ENCODE results near the gene STK35. TPM values are rescaled to one million over a fixed set of nuclear protein-coding genes. Genes with fewer than 3 reads are reported as not detected.

Gene STK35
- total and polyA plus RNA-seq, 7 donors = 4.8 to 16.8 (median 13.6) TPM

GRCh38 chr20:2059411-2059810 lies 42.2 kb upstream of the STK35 start:
- no peaks in the 10 kb centered on the region for H3K27me3 ChIP-seq
- no peaks in the 10 kb centered on the region for H3K36me3 ChIP-seq
- intact Hi-C loops (cut with DNase I) = no loop called here
- no peak overlapping the region for H3K27ac ChIP-seq
- H3K4me3 ChIP-seq = no peak overlapping the region
- no peaks in the 10 kb centered on the region for H3K4me1 ChIP-seq
- 83 to 89% methylated on average over 2 of the region's 2 CpGs for WGBS, 2 donors
- no peak for DNase-seq
- H3K9me3 ChIP-seq = peaks cover 0 to 6% (median 0%) of the 10 kb centered on the region in 4 donors
- no peak for TF ChIP-seq EP300 (IDR thresholded peaks at IDR 0.05)
- TF ChIP-seq POLR2A (IDR thresholded peaks at IDR 0.05) = no peak
- no peak for TF ChIP-seq CTCF (IDR thresholded peaks at IDR 0.05)
- no peak for TF ChIP-seq POLR2AphosphoS5 (IDR thresholded peaks at IDR 0.05)

DNA sequence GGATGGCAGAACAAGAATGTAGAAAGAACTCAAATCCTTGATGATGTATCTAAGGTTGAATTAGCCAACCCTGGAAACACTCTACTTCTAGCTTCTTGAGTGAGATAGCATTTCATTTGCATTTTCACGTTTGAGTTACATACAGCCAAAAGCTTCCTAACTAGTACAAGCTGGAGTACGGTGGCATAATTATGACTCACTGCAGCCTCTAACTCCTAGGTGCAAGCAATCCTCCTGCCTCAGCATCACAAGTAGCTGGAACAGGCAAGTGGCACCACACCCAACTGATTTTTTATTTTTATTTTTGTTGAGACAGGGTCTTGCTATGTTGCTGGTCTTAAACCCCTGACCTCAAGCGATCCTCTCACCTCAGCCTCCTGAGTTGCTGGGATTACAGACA lies 36.5 kb upstream of the STK35 start:
- H3K27ac ChIP-seq = no peak overlapping the region
- no peaks in the 10 kb centered on the region for H3K36me3 ChIP-seq
- no peaks in the 10 kb centered on the region for H3K4me1 ChIP-seq
- no peak for TF ChIP-seq POLR2A (IDR thresholded peaks at IDR 0.05)
- TF ChIP-seq CTCF (IDR thresholded peaks at IDR 0.05) = no peak
- no peak for TF ChIP-seq EP300 (IDR thresholded peaks at IDR 0.05)
- TF ChIP-seq POLR2AphosphoS5 (IDR thresholded peaks at IDR 0.05) = no peak
- no peak overlapping the region for H3K4me3 ChIP-seq
- no peak for DNase-seq
- H3K9me3 ChIP-seq = no peaks in the 10 kb centered on the region
- 56 to 62% methylated on average over 3 of the region's 3 CpGs for WGBS, 2 donors
- intact Hi-C loops (cut with DNase I) = no loop called here
- peaks cover 0 to 11% (median 0%) of the 10 kb centered on the region in 3 donors for H3K27me3 ChIP-seq

DNA sequence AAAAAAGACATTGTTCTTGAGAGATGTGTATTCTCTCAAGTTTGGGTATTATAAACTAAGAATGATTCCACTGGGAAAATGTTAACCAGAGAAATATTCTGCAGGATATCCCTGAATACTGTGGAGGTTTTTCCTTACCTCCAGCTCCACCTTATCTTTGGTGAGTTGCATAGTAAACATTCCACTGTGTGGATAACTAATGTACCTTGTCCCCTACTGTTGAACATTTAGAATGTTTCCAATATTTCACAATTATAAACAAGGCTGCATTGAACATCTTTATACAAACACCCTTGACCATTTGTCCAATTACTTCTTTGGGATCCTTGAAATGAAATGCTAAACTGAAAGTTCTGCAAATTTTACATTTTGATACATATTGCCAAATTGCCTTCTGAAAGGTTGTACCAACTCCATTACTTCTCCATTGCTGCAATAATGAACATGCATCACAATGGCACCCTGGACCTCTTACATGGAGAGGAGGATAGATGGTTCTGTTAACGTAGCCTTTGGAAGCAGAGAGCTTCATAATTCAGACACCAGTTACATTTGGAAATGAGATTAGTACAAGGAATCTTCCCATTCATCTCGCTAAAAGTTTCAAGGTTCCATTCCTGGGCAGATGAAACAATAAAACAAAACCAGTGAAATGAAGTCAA lies 35.0 kb upstream of the STK35 start:
- no peaks in the 10 kb centered on the region for H3K4me1 ChIP-seq
- intact Hi-C loops (cut with DNase I) = no loop called here
- TF ChIP-seq POLR2A (IDR thresholded peaks at IDR 0.05) (no peak), POLR2AphosphoS5 (IDR thresholded peaks at IDR 0.05) (no peak), CTCF (IDR thresholded peaks at IDR 0.05) (no peak), EP300 (IDR thresholded peaks at IDR 0.05) (no peak)
- peaks cover 0 to 11% (median 0%) of the 10 kb centered on the region in 3 donors for H3K27me3 ChIP-seq
- H3K4me3 ChIP-seq = no peak overlapping the region
- no peak for DNase-seq
- no peaks in the 10 kb centered on the region for H3K9me3 ChIP-seq
- no peaks in the 10 kb centered on the region for H3K36me3 ChIP-seq
- no peak overlapping the region for H3K27ac ChIP-seq
- WGBS, 2 donors = 75 to 81% methylated on average over 2 of the region's 2 CpGs

- Histone ChIP-seq H3K4me3 (no peak overlapping the region), H3K36me3 (no peaks in the 10 kb centered on the region), H3K9me3 (no peaks in the 10 kb centered on the region), H3K4me1 (no peaks in the 10 kb centered on the region), H3K27me3 (peaks cover 0 to 16% (median 0%) of the 10 kb centered on the region in 3 donors), H3K27ac (no peak overlapping the region)
- intact Hi-C loops (cut with DNase I) = no loop called here
- TF ChIP-seq EP300 (IDR thresholded peaks at IDR 0.05) (no peak), POLR2A (IDR thresholded peaks at IDR 0.05) (no peak), POLR2AphosphoS5 (IDR thresholded peaks at IDR 0.05) (no peak), CTCF (IDR thresholded peaks at IDR 0.05) (no peak)
- DNase-seq = no peak
- WGBS, 2 donors = 57 to 74% methylated on average over 4 of the region's 4 CpGs
Measured at GRCh38 chr20:2080532-2081224, 20.9 kb upstream of the STK35 start.
